Sigmoid colon (tissue), 4 donors: ENCODE data around the gene NDUFC1.

Source experiments
- CTCF ChIP-seq, 4 experiments: fragments of 450-650 bp in 3 of 4; fragments of 200-600 bp in 1 of 4; IDR thresholded peaks; one replicate each; pipeline ENCODE4 v1.5.1; 2016 to 2019; ENCODE audit warnings: antibody characterized with exemption in 4 of 4, mild to moderate bottlenecking in 3 of 4, moderate library complexity in 2 of 4
- POLR2AphosphoS5 ChIP-seq, 4 donors: sonication (generic); formaldehyde crosslinking; IDR thresholded peaks; one replicate each; pipeline ENCODE4 v1.6.1; 2017; ENCODE audit warnings: antibody characterized with exemption in 4 of 4

- no peak for TF ChIP-seq POLR2AphosphoS5 (IDR thresholded peaks at IDR 0.05)
- no peak for TF ChIP-seq CTCF (IDR thresholded peaks at IDR 0.05)
Observed at GRCh38 chr4:139278912-139279759, 23.1 kb downstream of the NDUFC1 start.
